Naive thymus-derived CD8-positive, alpha-beta T cell (primary cell): ENCODE results near the gene ANP32E. TPM values are rescaled to one million over a fixed set of nuclear protein-coding genes. Genes with fewer than 3 reads are reported as not detected.
A peak's percentile ranks its signal among the peaks of the same experiment; 100 is the strongest.

Source experiments
- ATAC-seq, 2 donors: fragments of 150-1000 bp; cut with Tn5 transposase in 1 of 2; sonication (Bioruptor Pico), chemical (Tn5 transposase) in 1 of 2; 1 replicate in 1 of 2; 2 replicates in 1 of 2; pipeline ENCODE4 v1.10.0; 2021; ENCODE audit warnings: mild to moderate bottlenecking in 2 of 2, moderate library complexity in 2 of 2
- POLR2A ChIA-PET: fragments of 350-600 bp; sonication (Branson Sonifier 250); formaldehyde crosslinking; loops from one replicate; lab custom pipeline; 2021; ENCODE audit warnings: antibody characterized with exemption; lab: Charles Lee
- DNase-seq, 10 donors: peaks; one replicate each; pipeline versions ENCODE4 v3.0.0 to v3.0.0-alpha.2; 2020 to 2022
- H3K27ac Mint-ChIP-seq, 10 donors: one replicate each; pipeline ENCODE4 v1.8.0; 2020 to 2022; ENCODE audit warnings: mild to moderate bottlenecking in 10 of 10, mixed read lengths in 10 of 10, moderate library complexity in 4 of 10, inconsistent platforms in 1 of 10
- H3K27me3 Mint-ChIP-seq, 5 donors: one replicate each; pipeline ENCODE4 v1.8.0; 2021 to 2022; ENCODE audit warnings: mixed read lengths in 5 of 5
- H3K36me3 Mint-ChIP-seq, 3 donors: one replicate each; pipeline ENCODE4 v1.8.0; 2020 to 2022; ENCODE audit warnings: mixed read lengths in 3 of 3, mild to moderate bottlenecking in 2 of 3, inconsistent platforms in 1 of 3
- H3K4me1 Mint-ChIP-seq, 4 donors: one replicate each; pipeline ENCODE4 v1.8.0; 2021 to 2022; ENCODE audit warnings: mixed read lengths in 4 of 4
- H3K4me3 Mint-ChIP-seq, 10 donors: one replicate each; pipeline ENCODE4 v1.8.0; 2020 to 2022; ENCODE audit warnings: mild to moderate bottlenecking in 10 of 10, mixed read lengths in 10 of 10, moderate library complexity in 6 of 10, inconsistent platforms in 1 of 10
- H3K9me3 Mint-ChIP-seq, 9 donors: one replicate each; pipeline ENCODE4 v1.8.0; 2020 to 2022; ENCODE audit warnings: mixed read lengths in 9 of 9, mild to moderate bottlenecking in 3 of 9, inconsistent platforms in 1 of 9, moderate library complexity in 1 of 9
- polyA plus RNA-seq, 3 donors: library from polyadenylated mRNA; unstranded; fragments of 300-500 nt; fragmentation: Illumina TruSeq; gene quantifications; one replicate each; pipeline ENCODE4 v1.2.3, GENCODE V29; 2021
- total RNA-seq, 8 experiments: library from RNA in 2 of 8; stranded (reverse) in 2 of 8; gene quantifications; one replicate each; pipeline ENCODE4 v1.2.3 and lab custom pipeline; 2021 to 2026

Gene ANP32E
- total RNA-seq (10 to 100 TPM; 44.8 to 51.3 TPM), polyA plus RNA-seq (10 to 100 TPM; 47.5 to 51.0 (median 50.3) TPM), total RNA-seq (lab: John Stamatoyannopoulos, UW) (63.3 to 95.9 (median 71.9) reads per million in 6 experiments)

GRCh38 chr1:150235852-150236613, at the start of gene ANP32E:
TSS of gene ANP32E (minus strand) at chr1:150236112. CDS start at chr1:150235786, 326 bp downstream.
- Mint-ChIP-seq H3K4me3 (peak within 1 kb of the TSS in 6 of 10 donors; percentile 91 to 98 (median 98)), H3K27me3 (no peaks in the 10 kb centered on the region)

GRCh38 chr1:150283260-150283659, 47.3 kb upstream of the ANP32E start:
- Mint-ChIP-seq H3K27ac (peak overlapping the region in 6 of 10 donors; percentile 12 to 94 (median 36)), H3K27me3 (peaks cover 0 to 10% (median 0%) of the 10 kb centered on the region in 5 donors), H3K36me3 (no peaks in the 10 kb centered on the region), H3K4me1 (peaks cover 19 to 33% (median 28%) of the 10 kb centered on the region in 4 donors), H3K9me3 (no peaks in the 10 kb centered on the region), H3K4me3 (peak overlapping the region in 7 of 10 donors; percentile 7 to 90 (median 45))
- ATAC-seq: no peak
- POLR2A ChIA-PET: interaction anchor here (1.0 to 1.2 kb wide), 3 partner anchors 81 to 396 kb away, joined by 3 read pairs; partner anchors contain the start of gene RPRD2
- no peak for DNase-seq

More at GRCh38 chr1:150235852-150236613, at the start of gene ANP32E:
- Mint-ChIP-seq H3K36me3 (peaks cover 0 to 3% (median 0%) of the 10 kb centered on the region in 3 donors), H3K27ac (peak within 1 kb of the TSS in 9 of 10 donors; percentile 70 to 99 (median 97)), H3K4me1 (peaks cover 11 to 21% (median 20%) of the 10 kb centered on the region in 4 donors), H3K9me3 (no peaks in the 10 kb centered on the region)
- peak; percentile 88 for ATAC-seq
- POLR2A ChIA-PET: interaction anchor here (0.6 to 4.8 kb wide), 23 partner anchors 16 to 1169 kb away, joined by 3 to 46 read pairs (median 4); partner anchors contain the start of genes APH1A, MCL1, PLEKHO1 and RPRD2
- peak; percentile 79 to 98 (median 95) for DNase-seq

- peak overlapping the region; percentile 34 to 97 (median 92) for H3K27ac Mint-ChIP-seq
- DNase-seq (no peak), ATAC-seq (no peak)
- H3K27me3 Mint-ChIP-seq: peaks cover 0 to 10% (median 0%) of the 10 kb centered on the region in 5 donors
- H3K4me1 Mint-ChIP-seq: peaks cover 19 to 33% (median 28%) of the 10 kb centered on the region in 4 donors
- POLR2A ChIA-PET: interaction anchor here (0.7 to 1.2 kb wide), 4 partner anchors 82 to 395 kb away, joined by 3 to 4 read pairs (median 3); partner anchors contain the start of gene RPRD2
- peak overlapping the region; percentile 75 to 99 (median 89) for H3K4me3 Mint-ChIP-seq
- H3K9me3 Mint-ChIP-seq: no peaks in the 10 kb centered on the region
- H3K36me3 Mint-ChIP-seq: no peaks in the 10 kb centered on the region
Measured at GRCh38 chr1:150282558-150282958, 46.6 kb upstream of the ANP32E start.

- H3K4me3 Mint-ChIP-seq: peak within 1 kb of the TSS; percentile 75 to 99 (median 89)
- POLR2A ChIA-PET: interaction anchor here (0.8 to 2.1 kb wide), 10 partner anchors 13 to 394 kb away, joined by 3 to 9 read pairs (median 3); partner anchors contain the start of genes APH1A and RPRD2
- no peaks in the 10 kb centered on the region for H3K36me3 Mint-ChIP-seq
- no peaks in the 10 kb centered on the region for H3K9me3 Mint-ChIP-seq
- peak within 1 kb of the TSS; percentile 78 to 97 (median 93) for H3K27ac Mint-ChIP-seq
- DNase-seq: peak; percentile 60 to 91 (median 81)
- H3K27me3 Mint-ChIP-seq: peaks cover 0 to 10% (median 0%) of the 10 kb centered on the region in 5 donors
- peaks cover 19 to 33% (median 28%) of the 10 kb centered on the region in 4 donors for H3K4me1 Mint-ChIP-seq
- ATAC-seq: peak; percentile 90 to 93
Measured at GRCh38 chr1:150281758-150282557, 46.0 kb upstream of the ANP32E start, which contains the start of gene CIART. TSS of gene CIART (plus strand) at chr1:150282554. CDS start at chr1:150283268, 714 bp downstream.

- peaks cover 19 to 33% (median 28%) of the 10 kb centered on the region in 4 donors for H3K4me1 Mint-ChIP-seq
- ATAC-seq (peak; percentile 32 to 52), DNase-seq (peak; percentile 19 to 81 (median 50))
- H3K4me3 Mint-ChIP-seq: peak overlapping the region; percentile 75 to 99 (median 89)
- POLR2A ChIA-PET: interaction anchor here (0.8 to 2.1 kb wide), 7 partner anchors 12 to 82 kb away, joined by 3 to 9 read pairs (median 4); partner anchors contain the start of genes APH1A and RPRD2
- H3K27ac Mint-ChIP-seq: peak overlapping the region; percentile 78 to 95 (median 92)
- H3K36me3 Mint-ChIP-seq: peaks cover 0 to under 1% (median 0%) of the 10 kb centered on the region in 3 donors
- no peaks in the 10 kb centered on the region for H3K9me3 Mint-ChIP-seq
- peaks cover 0 to 11% (median 0%) of the 10 kb centered on the region in 5 donors for H3K27me3 Mint-ChIP-seq
Measured at GRCh38 chr1:150281221-150281757, 45.4 kb upstream of the ANP32E start.

- Mint-ChIP-seq H3K4me3 (peak overlapping the region; percentile 29 to 99 (median 58)), H3K36me3 (peaks cover 0 to 5% (median 0%) of the 10 kb centered on the region in 3 donors), H3K27me3 (peaks cover 0 to 11% (median 0%) of the 10 kb centered on the region in 5 donors), H3K4me1 (peaks cover 19 to 33% (median 28%) of the 10 kb centered on the region in 4 donors), H3K9me3 (no peaks in the 10 kb centered on the region), H3K27ac (peak overlapping the region in 6 of 10 donors; percentile 13 to 94 (median 70))
- DNase-seq: no peak
- no peak for ATAC-seq
- POLR2A ChIA-PET: interaction anchor here (1.1 to 2.1 kb wide), 3 partner anchors 11 to 24 kb away, joined by 5 to 9 read pairs (median 7); partner anchors contain the start of gene APH1A
Measured at GRCh38 chr1:150280138-150280707, 44.3 kb upstream of the ANP32E start.

- H3K27ac Mint-ChIP-seq: no peak overlapping the region
- DNase-seq (no peak), ATAC-seq (no peak)
- H3K27me3 Mint-ChIP-seq: peaks cover 0 to 2% (median 0%) of the 10 kb centered on the region in 5 donors
- H3K4me3 Mint-ChIP-seq: no peak overlapping the region
- H3K4me1 Mint-ChIP-seq: peaks cover 11 to 15% (median 11%) of the 10 kb centered on the region in 4 donors
- POLR2A ChIA-PET: interaction anchor here (1.0 kb wide), 1 partner anchor 10 kb away, joined by 4 read pairs; no protein-coding TSS in a partner anchor
- peaks cover 0 to 9% (median 1%) of the 10 kb centered on the region in 3 donors for H3K36me3 Mint-ChIP-seq
- H3K9me3 Mint-ChIP-seq: no peaks in the 10 kb centered on the region
Measured at GRCh38 chr1:150273311-150273710, 37.4 kb upstream of the ANP32E start.

- peaks cover 0 to 21% (median 1%) of the 10 kb centered on the region in 3 donors for H3K36me3 Mint-ChIP-seq
- peak overlapping the region in 1 of 10 donors; percentile 45 for H3K4me3 Mint-ChIP-seq
- no peaks in the 10 kb centered on the region for H3K9me3 Mint-ChIP-seq
- DNase-seq: no peak
- ATAC-seq: no peak
- peaks cover 22 to 33% (median 29%) of the 10 kb centered on the region in 4 donors for H3K4me1 Mint-ChIP-seq
- H3K27me3 Mint-ChIP-seq: no peaks in the 10 kb centered on the region
- POLR2A ChIA-PET: no interaction called here
- H3K27ac Mint-ChIP-seq: peak overlapping the region in 2 of 10 donors; percentile 15 to 75
Measured at GRCh38 chr1:150271291-150271959, 35.5 kb upstream of the ANP32E start.

- no peaks in the 10 kb centered on the region for H3K9me3 Mint-ChIP-seq
- DNase-seq (no peak), ATAC-seq (no peak)
- H3K36me3 Mint-ChIP-seq: peaks cover 0 to 36% (median 4%) of the 10 kb centered on the region in 3 donors
- H3K4me3 Mint-ChIP-seq: peak overlapping the region; percentile 83 to 99 (median 98)
- POLR2A ChIA-PET: interaction anchor here (0.8 to 2.1 kb wide), 13 partner anchors 9 to 341 kb away, joined by 3 to 12 read pairs (median 5); partner anchors contain the start of genes ANP32E, CA14, MCL1 and PLEKHO1
- peaks cover 22 to 40% (median 31%) of the 10 kb centered on the region in 4 donors for H3K4me1 Mint-ChIP-seq
- H3K27me3 Mint-ChIP-seq: no peaks in the 10 kb centered on the region
- H3K27ac Mint-ChIP-seq: peak overlapping the region; percentile 91 to 99 (median 98)
Measured at GRCh38 chr1:150269451-150269850, 33.5 kb upstream of the ANP32E start.

- Mint-ChIP-seq H3K9me3 (no peaks in the 10 kb centered on the region), H3K27ac (peak within 1 kb of the TSS; percentile 91 to 99 (median 98)), H3K36me3 (peaks cover 0 to 36% (median 4%) of the 10 kb centered on the region in 3 donors), H3K4me1 (peaks cover 22 to 40% (median 31%) of the 10 kb centered on the region in 4 donors), H3K27me3 (no peaks in the 10 kb centered on the region), H3K4me3 (peak within 1 kb of the TSS; percentile 83 to 99 (median 98))
- ATAC-seq: peak; percentile 91 to 96
- peak; percentile 73 to 97 (median 89) for DNase-seq
- POLR2A ChIA-PET: interaction anchor here (0.6 to 2.1 kb wide), 14 partner anchors 8 to 1187 kb away, joined by 3 to 12 read pairs (median 4); partner anchors contain the start of genes ANP32E, CA14, MCL1 and PLEKHO1
Measured at GRCh38 chr1:150268705-150269403, 32.9 kb upstream of the ANP32E start, which contains the start of gene APH1A. TSS of gene APH1A (minus strand) at chr1:150269016. CDS start at chr1:150268810, 206 bp downstream.
